Pulmonary artery endothelial cell (primary cell): ENCODE results near the gene AGXT. TPM values are rescaled to one million over a fixed set of nuclear protein-coding genes. Genes with fewer than 3 reads are reported as not detected.

Experiments
- DNase-seq: peaks from one replicate; pipeline ENCODE4 v3.0.0-alpha.2; 2011; ENCODE audit warnings: low read depth, low spot score
- total RNA-seq: library from RNA; depleted of rRNA; stranded (reverse); fragments of >200 nt; gene quantifications from 2 replicates; pipeline ENCODE4 v1.2.3, GENCODE V29; 2014

Gene AGXT
- total RNA-seq, 1 donor from 2014 or later, result not detected

- peak; percentile 62 for DNase-seq
These were observed 45.4 kb downstream of the AGXT start for GRCh38 chr2:240913810-240914644.

DNA sequence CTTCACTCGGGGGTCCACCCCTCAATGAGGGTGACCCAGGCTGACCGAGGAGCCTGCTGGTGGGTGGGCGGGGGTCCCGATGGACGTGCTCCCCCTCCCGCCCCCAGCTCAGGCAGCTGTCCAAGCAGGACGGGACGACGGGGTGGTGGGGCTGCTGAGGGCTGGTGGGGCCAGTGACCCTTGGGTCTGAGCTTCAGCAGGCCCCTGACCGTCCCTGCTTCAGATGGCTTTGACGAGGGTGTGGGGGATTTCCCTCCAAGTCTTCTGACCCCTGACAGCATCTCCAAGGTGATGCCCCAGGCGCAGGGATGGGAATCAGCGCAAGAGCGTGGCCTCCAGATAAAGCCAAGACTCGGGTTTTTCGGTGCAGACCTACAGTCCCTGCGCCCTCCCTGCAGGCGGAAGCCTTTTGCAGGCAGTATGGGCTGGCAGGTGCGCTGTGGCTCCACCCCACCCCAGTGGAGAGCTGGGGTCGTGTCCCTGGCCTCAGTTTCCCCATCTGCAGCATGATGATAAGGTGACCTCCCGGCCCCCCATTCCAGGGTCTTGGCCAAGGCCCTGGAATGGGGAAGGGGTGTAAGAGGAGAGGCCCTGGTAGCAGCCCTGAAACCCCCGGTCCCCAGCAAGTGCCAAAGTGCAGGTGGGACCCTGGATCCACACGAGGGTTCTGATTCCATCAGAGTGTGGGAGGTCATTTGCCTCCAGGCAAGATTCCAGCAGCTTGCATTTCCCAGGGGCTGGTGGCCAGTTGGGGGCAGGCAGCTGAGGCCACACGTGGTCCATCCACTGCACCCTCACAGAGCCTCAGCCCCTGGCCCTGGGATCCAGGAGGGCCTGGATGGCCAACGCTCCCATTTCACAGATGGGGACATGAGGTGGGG is 46.3 kb downstream of the AGXT start:
- no peak for DNase-seq

DNA sequence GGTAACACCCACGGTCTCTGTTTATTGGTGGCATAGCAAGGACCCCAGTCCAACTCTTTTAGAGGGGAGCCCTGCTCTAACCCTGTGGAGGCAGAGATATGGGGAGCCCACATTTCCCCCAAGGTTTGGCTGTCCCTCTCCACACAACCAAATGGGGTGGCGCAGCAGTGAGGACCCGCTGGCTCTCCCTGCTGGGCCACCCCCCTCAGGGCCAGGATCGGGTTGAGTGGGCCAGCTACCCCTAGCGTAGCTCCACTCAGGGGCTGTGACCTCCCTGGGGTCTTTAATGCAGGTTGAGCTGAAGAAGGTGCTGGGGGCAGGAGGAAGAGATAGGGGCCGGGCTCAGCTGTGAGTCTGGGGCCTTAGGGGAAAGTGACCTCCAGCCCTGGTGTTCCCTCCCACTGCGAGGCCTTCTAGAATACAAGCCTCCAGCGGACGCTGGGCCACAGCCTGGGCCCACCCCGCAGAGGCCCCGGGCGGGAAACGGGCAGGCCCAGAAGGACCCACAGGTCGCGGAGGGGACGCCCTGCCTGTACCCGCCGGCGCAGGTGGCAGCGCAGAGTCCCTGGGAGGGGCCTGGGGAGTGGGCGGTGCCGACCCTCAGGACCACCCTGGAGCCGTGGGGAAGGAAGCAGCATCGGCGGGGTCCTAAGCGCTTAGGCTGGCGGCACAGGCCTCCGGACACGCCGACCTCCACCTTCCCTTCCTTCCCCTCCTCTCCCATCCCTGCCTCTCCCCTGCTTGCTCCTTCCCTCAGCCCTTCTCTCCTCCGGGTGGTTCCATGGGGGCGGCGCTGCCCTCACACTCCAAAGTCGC is 47.1 kb downstream of the AGXT start:
- no peak for DNase-seq

- DNase-seq, result no peak
These were observed 48.0 kb downstream of the AGXT start for GRCh38 chr2:240916571-240917008.

DNA sequence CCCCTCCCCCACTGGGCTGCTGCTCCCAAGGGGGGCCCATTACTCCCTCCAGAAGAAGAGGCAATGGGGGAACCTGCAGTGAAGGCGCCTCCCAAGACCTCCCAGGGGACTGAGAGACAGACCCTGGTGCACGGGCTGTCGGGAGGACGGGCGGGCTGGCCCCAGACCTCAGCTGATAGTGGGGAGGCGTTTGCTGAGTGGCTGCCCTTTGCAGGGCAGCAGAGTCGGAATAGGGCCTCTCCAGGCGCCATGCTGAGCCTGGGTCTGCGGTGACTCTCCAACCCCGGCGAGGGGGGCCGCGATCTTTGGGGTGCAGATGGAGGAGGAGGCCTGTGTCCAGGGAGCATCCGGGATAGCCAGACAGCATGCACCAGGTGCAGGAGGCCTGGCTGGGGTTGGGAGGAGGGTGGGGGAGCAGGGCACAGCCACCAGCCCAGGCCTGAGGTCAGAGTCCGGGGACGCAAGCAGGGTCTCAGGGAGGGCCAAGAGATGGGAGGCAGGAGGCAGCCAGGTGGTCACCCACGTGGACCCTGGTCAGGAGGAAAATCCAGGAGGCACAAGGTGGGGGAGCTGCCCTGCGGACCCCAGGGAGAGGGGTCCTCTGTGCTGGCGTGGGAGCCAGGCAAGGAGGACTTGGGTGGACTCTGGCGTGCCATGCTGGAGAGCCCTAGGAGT is 48.5 kb downstream of the AGXT start:
- no peak for DNase-seq

GRCh38 chr2:240917684-240918257 is 49.1 kb downstream of the AGXT start:
- DNase-seq, result no peak

GRCh38 chr2:240918258-240919091 is 49.9 kb downstream of the AGXT start:
- no peak for DNase-seq

DNA sequence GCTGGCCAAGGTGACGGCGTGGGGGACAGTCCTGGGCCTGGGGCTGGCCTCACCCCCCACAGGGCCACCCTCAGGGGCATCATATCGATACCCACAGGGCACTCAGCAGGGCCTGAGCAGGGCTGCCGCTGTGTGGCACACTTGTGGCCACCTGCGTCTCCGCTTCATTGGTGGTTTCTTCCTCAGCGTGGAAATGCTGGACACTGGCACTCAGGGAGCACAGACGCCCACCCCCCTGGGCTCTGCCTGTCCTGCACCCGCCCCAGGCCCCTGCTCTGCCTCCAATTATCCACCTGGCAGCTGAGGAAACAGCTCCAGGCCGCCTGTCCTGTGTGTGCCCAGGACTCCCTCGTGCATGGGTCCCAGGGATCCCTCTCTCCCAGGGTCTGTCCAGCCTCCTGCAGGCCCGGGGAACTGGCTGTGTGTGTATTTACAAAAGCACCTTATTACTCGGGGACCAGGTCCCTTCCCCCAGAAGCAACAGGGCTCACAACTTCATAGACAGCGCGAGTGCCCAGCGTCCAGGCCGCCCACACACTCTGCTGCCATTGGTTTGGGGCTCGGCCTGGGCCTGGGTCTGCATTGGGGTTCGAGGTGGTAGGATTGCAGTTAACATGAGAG is 50.6 kb downstream of the AGXT start:
- no peak for DNase-seq

DNA sequence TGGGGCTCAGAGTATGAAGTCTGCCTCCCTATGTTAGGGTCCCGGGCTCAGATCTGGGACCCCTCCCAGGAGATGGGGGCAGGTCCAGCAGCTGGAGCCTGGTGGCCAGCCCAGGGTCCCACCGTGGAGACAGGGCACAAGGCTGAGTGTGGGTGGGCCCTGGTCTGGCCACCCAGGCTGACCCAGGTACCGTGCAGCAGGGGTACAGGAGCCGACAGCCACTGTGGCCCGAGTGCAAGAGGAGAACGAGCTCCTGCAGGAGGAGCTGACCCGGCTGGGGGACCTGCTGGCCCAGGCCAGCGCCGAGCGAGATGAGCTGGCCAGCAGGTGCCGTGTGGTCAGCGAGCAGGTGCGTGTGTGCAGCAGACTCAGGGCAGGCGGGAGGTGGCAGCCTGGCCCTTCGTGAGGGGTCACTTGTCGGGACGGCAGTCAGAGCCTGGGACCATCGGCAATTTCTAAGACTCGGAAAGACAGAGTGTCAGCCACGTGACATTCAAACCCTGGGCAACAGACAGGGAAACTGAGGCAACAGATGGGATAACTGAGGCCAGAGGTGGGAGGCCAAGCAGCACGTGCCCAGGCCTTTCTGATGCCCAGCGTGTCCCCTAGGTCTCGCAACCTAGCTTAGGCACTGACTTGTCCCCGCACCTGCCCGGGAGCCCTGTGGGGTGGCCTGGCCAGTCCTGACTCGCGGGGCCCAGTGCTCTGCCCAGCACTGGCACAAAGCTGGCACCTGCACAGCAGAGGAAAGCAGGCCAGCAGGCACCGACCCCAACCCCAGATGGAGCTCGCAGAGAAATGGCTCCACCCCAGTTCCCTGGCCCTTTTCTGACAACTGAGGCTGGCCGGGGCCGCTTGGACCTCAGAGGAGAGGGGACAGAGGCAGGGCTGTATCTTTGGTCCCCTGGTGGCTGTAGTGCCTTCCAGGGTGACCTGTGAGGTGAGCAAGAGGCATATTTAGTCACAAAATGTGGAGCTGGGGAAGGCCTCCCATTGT is 51.5 kb downstream of the AGXT start:
- no peak for DNase-seq

- DNase-seq, result no peak
These were observed 52.2 kb downstream of the AGXT start for GRCh38 chr2:240920783-240921231.

DNA sequence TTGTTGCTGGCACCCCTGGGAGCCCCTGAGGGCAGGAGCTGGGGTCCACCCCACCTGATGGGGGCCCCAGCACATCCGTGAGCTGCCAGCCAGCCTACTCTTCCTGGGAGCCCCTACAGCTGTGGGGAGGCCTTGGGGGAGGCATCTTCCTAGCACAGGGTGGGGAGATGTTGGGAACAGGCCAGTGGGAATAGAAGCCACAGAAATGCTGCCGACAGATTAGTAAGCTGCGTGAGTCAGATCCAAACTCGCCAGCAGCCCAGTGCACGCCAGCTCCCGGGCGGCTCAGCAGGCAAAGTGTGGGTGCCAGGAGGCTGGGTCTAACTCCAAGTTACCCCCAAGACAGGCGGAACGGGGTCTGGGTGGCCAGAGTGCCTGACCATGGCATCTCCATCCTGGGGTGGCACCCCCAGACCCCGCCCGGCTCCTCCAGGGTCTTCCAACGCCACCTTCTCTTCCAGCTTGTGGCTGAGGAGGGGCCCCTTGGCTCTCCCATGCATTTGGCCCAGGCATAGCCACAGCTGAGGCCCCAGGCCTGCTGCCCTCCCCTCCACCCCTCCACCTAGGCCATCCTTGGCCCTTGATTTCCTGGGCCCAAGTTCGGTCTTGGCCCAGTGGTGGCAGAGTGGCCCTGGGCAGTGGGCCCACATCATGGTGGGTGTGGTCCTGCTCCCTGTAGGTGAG is 52.8 kb downstream of the AGXT start:
- no peak for DNase-seq

GRCh38 chr2:240921995-240922244 is 53.3 kb downstream of the AGXT start:
- no peak for DNase-seq

DNA sequence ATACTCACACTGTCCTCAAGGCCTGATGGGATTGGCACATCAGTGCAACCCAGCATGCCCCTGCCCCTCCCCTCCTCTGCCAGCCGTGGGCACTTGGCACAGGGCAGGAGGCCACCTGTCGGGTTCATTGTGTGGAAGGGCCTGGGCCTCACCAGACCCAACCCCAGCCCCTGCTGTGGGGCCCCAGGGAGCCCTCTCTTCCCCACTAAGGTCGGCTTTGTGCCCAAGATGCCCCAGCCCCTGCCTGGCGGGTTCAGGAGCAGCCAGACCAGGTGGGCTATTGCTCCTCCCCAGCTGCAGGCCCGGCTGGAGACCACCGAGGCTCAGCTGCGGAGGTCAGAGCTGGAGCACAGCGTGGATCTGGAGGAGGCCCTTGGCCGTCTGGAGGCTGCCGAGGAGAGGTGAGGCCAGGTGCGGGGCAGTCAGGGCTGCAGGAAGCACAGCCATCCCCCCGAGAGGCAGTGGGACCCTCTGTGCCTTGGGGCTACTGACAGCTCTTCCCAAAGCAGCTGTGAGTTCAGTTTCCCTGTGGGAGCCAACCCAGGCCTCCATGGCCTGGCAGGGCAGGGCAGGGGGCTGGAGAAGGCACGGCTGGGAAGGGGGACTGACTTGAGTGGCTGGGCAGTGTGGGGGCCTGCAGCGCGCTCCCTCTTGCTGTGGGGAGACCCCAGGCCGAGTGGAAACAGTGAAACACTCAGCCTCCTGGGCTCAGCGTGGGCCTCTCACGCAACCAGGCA is 53.8 kb downstream of the AGXT start:
- DNase-seq, result no peak

DNA sequence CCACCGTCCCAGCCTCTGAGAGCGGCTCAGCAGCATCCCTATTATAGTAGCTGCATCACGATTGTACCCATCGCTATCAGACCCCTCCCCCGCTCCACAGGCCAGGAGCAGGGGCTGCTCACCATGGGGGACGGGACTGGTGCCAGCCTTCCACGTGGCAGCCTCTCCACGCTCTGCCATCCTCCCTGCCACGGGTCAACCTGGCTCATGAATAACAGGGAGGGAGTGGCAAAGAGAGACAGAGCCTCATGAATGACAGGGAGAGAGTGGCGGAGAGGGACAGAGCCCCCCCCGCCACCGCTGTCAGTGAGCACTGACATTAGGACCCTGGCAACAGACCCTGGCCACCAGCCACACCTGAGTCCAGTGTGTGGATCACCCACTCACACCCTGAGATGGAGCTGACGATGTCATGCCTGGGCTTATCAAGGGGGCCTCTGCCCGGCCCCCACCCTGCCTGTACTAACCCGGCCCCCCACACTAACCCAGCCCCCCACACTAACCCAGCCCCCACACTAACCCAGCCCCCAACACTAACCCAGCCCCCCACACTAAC is 54.4 kb downstream of the AGXT start:
- no peak for DNase-seq

- DNase-seq, result no peak
These were observed 56.6 kb downstream of the AGXT start for GRCh38 chr2:240925191-240925567.
